ENCODE measurements around the gene CSGALNACT2. TPM values are rescaled to one million over a fixed set of nuclear protein-coding genes. Genes with fewer than 3 reads are reported as not detected.

CSGALNACT2 gene
- total and polyA plus RNA-seq, 9 of the 15 experiments (the other 6 are each of a cell fraction or from before 2014, with no cell fraction given): 1.4 to 7.3 (median 3.5) TPM

DNA sequence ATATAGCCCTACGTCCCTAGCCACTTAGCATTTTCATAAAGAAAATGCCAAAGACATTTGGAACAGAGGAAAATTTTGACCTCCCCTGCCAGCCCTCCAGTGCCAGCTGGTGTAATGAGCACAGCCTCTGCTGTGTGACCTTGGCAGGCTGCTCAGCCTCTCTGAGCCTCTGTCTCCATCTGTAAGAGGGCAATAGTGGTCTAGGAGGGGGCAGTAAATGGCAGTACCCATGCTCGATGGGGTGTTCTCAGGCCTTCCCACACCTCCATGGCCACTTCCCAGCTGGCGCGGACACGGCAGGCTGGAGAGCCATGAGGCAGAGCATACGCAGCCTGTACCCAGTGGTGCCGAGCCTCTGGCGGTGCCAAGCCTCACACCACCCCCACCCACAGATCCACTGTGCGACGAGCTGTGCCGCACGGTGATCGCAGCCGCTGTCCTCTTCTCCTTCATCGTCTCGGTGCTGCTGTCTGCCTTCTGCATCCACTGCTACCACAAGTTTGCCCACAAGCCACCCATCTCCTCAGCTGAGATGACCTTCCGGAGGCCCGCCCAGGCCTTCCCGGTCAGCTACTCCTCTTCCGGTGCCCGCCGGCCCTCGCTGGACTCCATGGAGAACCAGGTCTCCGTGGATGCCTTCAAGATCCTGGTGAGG lies 24.0 kb upstream of the CSGALNACT2 start:
- no peak for DNase-seq (ENCODE audit: extremely low read depth in 1 of 4, low spot score in 3 of 4)
- no TSS peak for BruUV-seq (replicated peaks)
- Histone ChIP-seq H3K4me3 (no peak overlapping the region), H3K36me3 (ENCODE audit: control insufficient read depth, insufficient read depth, low read length) (no peaks in the 10 kb centered on the region), H3K9me3 (replicated peaks; ENCODE audit: control insufficient read depth, insufficient read depth, low read depth, low read length) (no peaks in the 10 kb centered on the region), H3K79me2 (ENCODE audit: control insufficient read depth, insufficient read depth, low read length) (no peaks in the 10 kb centered on the region), H3K4me2 (ENCODE audit: insufficient read depth, low read length) (no peak overlapping the region), H4K20me1 (replicated peaks; ENCODE audit: control insufficient read depth, insufficient read depth, low read length) (peaks cover 12% of the 10 kb centered on the region), H3K9me1 (ENCODE audit: control insufficient read depth, insufficient read depth, low read length) (no peaks in the 10 kb centered on the region), H2AFZ (ENCODE audit: low read depth, low read length) (no peak overlapping the region), H3K27ac (ENCODE audit: extremely low read depth, low read depth, low read length) (no peak overlapping the region), H3K27me3 (ENCODE audit: control insufficient read depth in 2 of 2, insufficient read depth in 2 of 2, low read length in 2 of 2) (peaks cover 19 to 77% of the 10 kb centered on the region in 2 experiments; a peak in 4 of 5 replicates), H3K4me1 (replicated peaks in 1 of 2; ENCODE audit: control insufficient read depth in 2 of 2, insufficient read depth in 2 of 2, low read length in 2 of 2) (peaks cover 0 to 14% of the 10 kb centered on the region in 2 experiments; a peak in 2 of 5 replicates), H3K9ac (ENCODE audit: insufficient read depth in 1 of 2, low read depth in 2 of 2, low read length in 2 of 2) (0 out of 4 replicates have a peak overlapping the region, but pooled peaks of 1 of the 2 experiments have one; percentile 24)
- TF ChIP-seq ZFP36 (IDR thresholded peaks at IDR 0.05; ENCODE audit: low read depth, low read length, partially characterized antibody) (peak; percentile 62), ASH1L (IDR thresholded peaks at IDR 0.05; ENCODE audit: borderline replicate concordance, low read depth, partially characterized antibody) (no peak)
- FAIRE-seq: no peak
- intact Hi-C loops (cut with micrococcal nuclease) (loop anchor here (5.0 kb wide), 1 partner anchor 37 kb away; the partner anchor contains the start of gene RET), in situ Hi-C loops (cut with MboI) (no loop called here)
- CTCF ChIA-PET (ENCODE audit: low intra/inter-chr PET ratio): no interaction called here
- no peak for ATAC-seq
- POLR2A ChIA-PET: no interaction called here
- WGBS (ENCODE audit: insufficient coverage, low coverage, missing lambda C conversion rate): under 1% methylated on average over 23 of the region's 24 CpGs
